OCI-LY3 (cell line): ENCODE measurements around the gene OSER1.

Source experiments
- EZH2phosphoT487 ChIP-seq: fragments of 200-600 bp; shearing (Covaris generic); IDR thresholded peaks from 2 replicates; pipeline ENCODE4 v1.6.1; 2018; ENCODE audit warnings: antibody characterized with exemption, mixed run types, low read depth
- TF ChIP-seq, protein P1 (sequence below): fragments of 200-600, 300-600 bp; sonication (generic); IDR thresholded peaks from 2 replicates; pipeline ENCODE4 v1.5.1; 2014; ENCODE audit warnings: antibody characterized with exemption, low read length, low read depth

DNA sequence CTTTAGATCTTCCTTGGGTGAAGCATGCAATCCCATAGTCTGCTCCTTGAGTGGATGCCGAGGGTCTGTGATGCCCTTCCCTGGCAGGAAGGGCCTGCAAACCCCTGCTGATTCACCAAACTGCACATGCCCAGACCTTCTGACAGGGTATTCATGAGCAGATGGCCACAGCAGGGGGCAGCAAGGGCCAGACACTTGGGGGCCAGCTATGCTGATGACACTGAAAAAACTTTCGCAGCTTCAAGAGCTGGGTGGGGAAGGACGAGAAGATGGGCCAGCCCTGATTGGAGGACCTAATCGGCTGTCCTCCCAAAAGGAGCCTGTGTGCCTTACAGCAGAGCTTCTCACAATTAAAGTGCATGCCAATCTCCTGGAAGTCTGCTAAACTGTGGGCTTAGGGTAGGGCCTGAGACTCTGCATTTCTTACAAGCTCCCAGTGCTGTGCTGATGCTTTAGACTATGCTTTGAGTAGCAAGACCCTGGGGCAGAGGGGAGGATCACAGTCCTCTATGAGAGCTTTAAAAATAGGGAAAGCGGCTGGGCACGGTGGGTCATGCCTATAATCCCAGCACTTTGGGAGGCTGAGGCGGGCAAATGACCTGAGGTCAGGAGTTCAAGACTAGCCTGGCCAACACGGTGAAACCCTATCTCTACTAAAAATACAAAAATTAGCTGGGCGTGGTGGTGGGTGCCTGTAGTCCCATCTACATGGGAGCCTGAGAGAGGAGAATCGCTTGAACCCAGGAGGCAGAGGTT lies 21.3 kb upstream of the OSER1 start:
- TF ChIP-seq, protein P1, sequence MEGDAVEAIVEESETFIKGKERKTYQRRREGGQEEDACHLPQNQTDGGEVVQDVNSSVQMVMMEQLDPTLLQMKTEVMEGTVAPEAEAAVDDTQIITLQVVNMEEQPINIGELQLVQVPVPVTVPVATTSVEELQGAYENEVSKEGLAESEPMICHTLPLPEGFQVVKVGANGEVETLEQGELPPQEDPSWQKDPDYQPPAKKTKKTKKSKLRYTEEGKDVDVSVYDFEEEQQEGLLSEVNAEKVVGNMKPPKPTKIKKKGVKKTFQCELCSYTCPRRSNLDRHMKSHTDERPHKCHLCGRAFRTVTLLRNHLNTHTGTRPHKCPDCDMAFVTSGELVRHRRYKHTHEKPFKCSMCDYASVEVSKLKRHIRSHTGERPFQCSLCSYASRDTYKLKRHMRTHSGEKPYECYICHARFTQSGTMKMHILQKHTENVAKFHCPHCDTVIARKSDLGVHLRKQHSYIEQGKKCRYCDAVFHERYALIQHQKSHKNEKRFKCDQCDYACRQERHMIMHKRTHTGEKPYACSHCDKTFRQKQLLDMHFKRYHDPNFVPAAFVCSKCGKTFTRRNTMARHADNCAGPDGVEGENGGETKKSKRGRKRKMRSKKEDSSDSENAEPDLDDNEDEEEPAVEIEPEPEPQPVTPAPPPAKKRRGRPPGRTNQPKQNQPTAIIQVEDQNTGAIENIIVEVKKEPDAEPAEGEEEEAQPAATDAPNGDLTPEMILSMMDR, result no peak
- TF ChIP-seq EZH2phosphoT487, result no peak
